ENCODE data around the gene LAIR1.

The LAIR1 gene

GRCh38 chr19:54316746-54317107, 48.0 kb downstream of the LAIR1 start:
- DNase-seq = no peak

- no peak for DNase-seq
Measured at GRCh38 chr19:54315956-54316355, 48.8 kb downstream of the LAIR1 start.

- DNase-seq = no peak
Measured at GRCh38 chr19:54312436-54313377, 52.0 kb downstream of the LAIR1 start, which contains the start of gene LILRA5. LILRA5 (minus strand) TSS chr19:54313166; CDS start chr19:54313019, 147 bp downstream.

- DNase-seq = no peak
Measured at GRCh38 chr19:54312011-54312410, 52.7 kb downstream of the LAIR1 start.

GRCh38 chr19:54311486-54311885, 53.2 kb downstream of the LAIR1 start:
- DNase-seq = no peak

GRCh38 chr19:54310543-54310942, 54.2 kb downstream of the LAIR1 start:
- DNase-seq = no peak

- no peak for DNase-seq
Measured at GRCh38 chr19:54309811-54310210, 54.9 kb downstream of the LAIR1 start.

GRCh38 chr19:54307389-54308020, 57.2 kb downstream of the LAIR1 start:
- no peak for DNase-seq

GRCh38 chr19:54305141-54305540, 59.6 kb downstream of the LAIR1 start:
- no peak for DNase-seq

- DNase-seq = no peak
Measured at GRCh38 chr19:54302257-54302656, 62.5 kb downstream of the LAIR1 start.

Data from NCI-H446 (cell line).